HepG2 (cell line): Measurements from ENCODE around the gene GSTM4. TPM values are rescaled to one million over a fixed set of nuclear protein-coding genes. Genes with fewer than 3 reads are reported as not detected.

Experiments
- AGO2 ChIP-seq: fragments of 200-400 bp; formaldehyde crosslinking; optimal IDR thresholded peaks from 2 replicates; pipeline ENCODE3; 2017; ENCODE audit warnings: mild to moderate bottlenecking, low read depth, low read length, moderate library complexity
- CHD4 ChIP-seq: fragments of 200-600 bp; sonication (generic); IDR thresholded peaks from 2 replicates; pipeline ENCODE4 v1.7.0; 2017; ENCODE audit warnings: mild to moderate bottlenecking, low read length, borderline replicate concordance
- KDM5B ChIP-seq: sonication (generic); formaldehyde crosslinking; IDR thresholded peaks from 2 replicates; pipeline ENCODE4 v1.4.0; 2020; ENCODE audit warnings: missing genetic modification reagents, mild to moderate bottlenecking, borderline replicate concordance
- PHF20 ChIP-seq: sonication (generic); formaldehyde crosslinking; IDR thresholded peaks from 2 replicates; pipeline ENCODE4 v1.5.0; 2020; ENCODE audit warnings: mild to moderate bottlenecking, missing genetic modification reagents
- RXRA ChIP-seq: sonication (generic); formaldehyde crosslinking; IDR thresholded peaks from 2 replicates; pipeline ENCODE4 v1.5.1; 2020; ENCODE audit warnings: missing genetic modification reagents
- SAFB2 ChIP-seq: sonication (generic); formaldehyde crosslinking; IDR thresholded peaks from 2 replicates; pipeline ENCODE4 v1.5.1; 2020; ENCODE audit warnings: missing genetic modification reagents, low read depth, mild to moderate bottlenecking, borderline replicate concordance
- SOX6 ChIP-seq, 2 experiments: fragments of 450-650 bp in 1 of 2; sonication (generic) in 1 of 2; formaldehyde crosslinking in 1 of 2; IDR thresholded peaks; 2 replicates each; pipeline versions ENCODE4 v1.4.0 to v1.6.1; 2017 to 2020; ENCODE audit warnings: antibody characterized with exemption in 1 of 2, mild to moderate bottlenecking in 1 of 2, missing genetic modification reagents in 1 of 2
- SRSF1 ChIP-seq: fragments of 200-400 bp; formaldehyde crosslinking; optimal IDR thresholded peaks from 2 replicates; pipeline ENCODE3; 2017; ENCODE audit warnings: mild to moderate bottlenecking, low read depth, low read length, moderate library complexity
- ZBTB34 ChIP-seq: sonication (generic); formaldehyde crosslinking; IDR thresholded peaks from 2 replicates; pipeline ENCODE4 v1.8.0; 2022; ENCODE audit warnings: mild to moderate bottlenecking, missing genetic modification reagents
- ZBTB8A ChIP-seq: sonication (generic); formaldehyde crosslinking; IDR thresholded peaks from 2 replicates; pipeline ENCODE4 v1.4.0; 2020; ENCODE audit warnings: mild to moderate bottlenecking, low read depth, missing genetic modification reagents, borderline replicate concordance
- ZNF205 ChIP-seq: IDR thresholded peaks from 2 replicates; pipeline ENCODE4 v1.6.1; 2018; ENCODE audit warnings: missing biosample characterization, missing genetic modification reagents
- ZNF224 ChIP-seq: sonication (generic); formaldehyde crosslinking; IDR thresholded peaks from 2 replicates; pipeline ENCODE4 v1.5.0; 2020; ENCODE audit warnings: mild to moderate bottlenecking, missing genetic modification reagents
- ZNF451 ChIP-seq: sonication (generic); formaldehyde crosslinking; IDR thresholded peaks from 2 replicates; pipeline ENCODE4 v1.5.0; 2020; ENCODE audit warnings: mild to moderate bottlenecking, missing genetic modification reagents
- polyA plus RNA-seq, 8 experiments: library from polyadenylated mRNA; depleted of rRNA in 3 of 8; stranded (reverse) in 7 of 8; unstranded in 1 of 8; fragments of >200 nt; fragmentation: Illumina TruSeq in 4 of 8; extraction: Trizol in 4 of 8; gene quantifications; 2 replicates each; pipeline versions ENCODE4 v1.2.1 to v1.2.3, GENCODE V29; 2011 to 2016; ENCODE audit warnings: low read depth in 4 of 8, missing spikeins in 1 of 8, mixed read lengths in 1 of 8; ENCODE audit not compliant: insufficient read depth in 1 of 8
- total RNA-seq, 5 experiments: library from RNA; depleted of rRNA; stranded (reverse); fragments of >200 nt; fragmentation: Illumina TruSeq; extraction: Trizol; gene quantifications; 2 replicates each; pipeline ENCODE4 v1.2.3, GENCODE V29; 2016; ENCODE audit warnings: low read depth in 1 of 5
- TF ChIP-seq, protein P1 (sequence below): sonication (generic); formaldehyde crosslinking; IDR thresholded peaks from 2 replicates; pipeline ENCODE4 v1.4.0; 2020; ENCODE audit warnings: missing genetic modification reagents
- TF ChIP-seq, protein P2 (sequence below): sonication (generic); formaldehyde crosslinking; IDR thresholded peaks from 2 replicates; pipeline ENCODE4 v1.4.0; 2020; ENCODE audit warnings: missing genetic modification reagents
- TF ChIP-seq, protein P3 (sequence below): sonication (generic); formaldehyde crosslinking; IDR thresholded peaks from 2 replicates; pipeline ENCODE4 v1.5.0; 2020; ENCODE audit warnings: missing genetic modification reagents

GSTM4 gene
- total and polyA plus RNA-seq, 2 of the 13 experiments (the other 11 are each of a cell fraction or from before 2014, with no cell fraction given) = 25.3 to 40.8 TPM

DNA sequence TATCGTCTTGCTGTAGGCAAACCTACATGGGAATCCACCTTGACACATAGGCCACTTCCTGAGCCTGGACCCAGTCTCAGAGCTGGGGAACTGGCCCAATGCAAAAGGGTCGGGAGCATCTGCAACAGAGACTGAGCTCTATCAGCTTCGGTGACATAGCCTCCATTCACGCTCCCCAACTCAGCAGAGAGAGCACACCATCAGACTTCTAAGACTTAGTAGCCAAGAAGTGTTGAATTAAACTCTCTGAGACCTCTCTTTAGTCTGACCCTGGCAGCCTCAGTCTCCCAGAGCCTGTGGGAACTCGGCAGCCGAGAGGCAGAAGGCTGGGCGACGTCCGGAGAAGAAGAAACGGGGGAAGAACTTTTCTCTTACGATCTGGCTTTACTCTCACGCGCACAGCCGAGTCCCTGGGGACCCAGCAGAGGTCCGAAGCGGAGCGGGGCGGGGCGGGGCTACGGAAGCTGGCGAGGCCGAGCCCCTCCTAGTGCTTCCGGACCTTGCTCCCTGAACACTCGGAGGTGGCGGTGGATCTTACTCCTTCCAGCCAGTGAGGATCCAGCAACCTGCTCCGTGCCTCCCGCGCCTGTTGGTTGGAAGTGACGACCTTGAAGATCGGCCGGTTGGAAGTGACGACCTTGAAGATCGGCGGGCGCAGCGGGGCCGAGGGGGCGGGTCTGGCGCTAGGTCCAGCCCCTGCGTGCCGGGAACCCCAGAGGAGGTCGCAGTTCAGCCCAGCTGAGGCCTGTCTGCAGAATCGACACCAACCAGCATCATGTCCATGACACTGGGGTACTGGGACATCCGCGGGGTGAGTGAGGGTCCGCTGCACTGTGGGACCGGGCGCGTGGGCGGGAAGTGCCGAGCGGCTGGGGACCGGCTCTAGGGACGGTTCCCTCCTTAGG lies at the start of gene GSTM4 (continued):
- TF ChIP-seq, protein P1, sequence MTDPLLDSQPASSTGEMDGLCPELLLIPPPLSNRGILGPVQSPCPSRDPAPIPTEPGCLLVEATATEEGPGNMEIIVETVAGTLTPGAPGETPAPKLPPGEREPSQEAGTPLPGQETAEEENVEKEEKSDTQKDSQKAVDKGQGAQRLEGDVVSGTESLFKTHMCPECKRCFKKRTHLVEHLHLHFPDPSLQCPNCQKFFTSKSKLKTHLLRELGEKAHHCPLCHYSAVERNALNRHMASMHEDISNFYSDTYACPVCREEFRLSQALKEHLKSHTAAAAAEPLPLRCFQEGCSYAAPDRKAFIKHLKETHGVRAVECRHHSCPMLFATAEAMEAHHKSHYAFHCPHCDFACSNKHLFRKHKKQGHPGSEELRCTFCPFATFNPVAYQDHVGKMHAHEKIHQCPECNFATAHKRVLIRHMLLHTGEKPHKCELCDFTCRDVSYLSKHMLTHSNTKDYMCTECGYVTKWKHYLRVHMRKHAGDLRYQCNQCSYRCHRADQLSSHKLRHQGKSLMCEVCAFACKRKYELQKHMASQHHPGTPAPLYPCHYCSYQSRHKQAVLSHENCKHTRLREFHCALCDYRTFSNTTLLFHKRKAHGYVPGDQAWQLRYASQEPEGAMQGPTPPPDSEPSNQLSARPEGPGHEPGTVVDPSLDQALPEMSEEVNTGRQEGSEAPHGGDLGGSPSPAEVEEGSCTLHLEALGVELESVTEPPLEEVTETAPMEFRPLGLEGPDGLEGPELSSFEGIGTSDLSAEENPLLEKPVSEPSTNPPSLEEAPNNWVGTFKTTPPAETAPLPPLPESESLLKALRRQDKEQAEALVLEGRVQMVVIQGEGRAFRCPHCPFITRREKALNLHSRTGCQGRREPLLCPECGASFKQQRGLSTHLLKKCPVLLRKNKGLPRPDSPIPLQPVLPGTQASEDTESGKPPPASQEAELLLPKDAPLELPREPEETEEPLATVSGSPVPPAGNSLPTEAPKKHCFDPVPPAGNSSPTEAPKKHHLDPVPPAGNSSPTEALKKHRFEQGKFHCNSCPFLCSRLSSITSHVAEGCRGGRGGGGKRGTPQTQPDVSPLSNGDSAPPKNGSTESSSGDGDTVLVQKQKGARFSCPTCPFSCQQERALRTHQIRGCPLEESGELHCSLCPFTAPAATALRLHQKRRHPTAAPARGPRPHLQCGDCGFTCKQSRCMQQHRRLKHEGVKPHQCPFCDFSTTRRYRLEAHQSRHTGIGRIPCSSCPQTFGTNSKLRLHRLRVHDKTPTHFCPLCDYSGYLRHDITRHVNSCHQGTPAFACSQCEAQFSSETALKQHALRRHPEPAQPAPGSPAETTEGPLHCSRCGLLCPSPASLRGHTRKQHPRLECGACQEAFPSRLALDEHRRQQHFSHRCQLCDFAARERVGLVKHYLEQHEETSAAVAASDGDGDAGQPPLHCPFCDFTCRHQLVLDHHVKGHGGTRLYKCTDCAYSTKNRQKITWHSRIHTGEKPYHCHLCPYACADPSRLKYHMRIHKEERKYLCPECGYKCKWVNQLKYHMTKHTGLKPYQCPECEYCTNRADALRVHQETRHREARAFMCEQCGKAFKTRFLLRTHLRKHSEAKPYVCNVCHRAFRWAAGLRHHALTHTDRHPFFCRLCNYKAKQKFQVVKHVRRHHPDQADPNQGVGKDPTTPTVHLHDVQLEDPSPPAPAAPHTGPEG (CRISPR knock-in tag) = peak; percentile 57; the same call in 1 of the 2 replicates
- TF ChIP-seq PHF20 (CRISPR knock-in tag) (peak; percentile 79), ZBTB8A (CRISPR knock-in tag) (peak; percentile 73; the same call in 1 of the 2 replicates), SOX6 (IDR thresholded peaks at IDR 0.05) (no peak), SOX6 (CRISPR knock-in tag; IDR thresholded peaks at IDR 0.05) (peak; percentile 66), RXRA (CRISPR knock-in tag) (peak; percentile 71), ZNF205 (no peak), SRSF1 (peak; percentile 48), ZBTB34 (CRISPR knock-in tag) (no peak), CHD4 (no peak), SAFB2 (CRISPR knock-in tag) (no peak), KDM5B (CRISPR knock-in tag) (peak; percentile 76), ZNF451 (CRISPR knock-in tag) (0 out of 2 replicates have a peak, but pooled peaks have one; percentile 60), ZNF224 (CRISPR knock-in tag) (0 out of 2 replicates have a peak, but pooled peaks have one; percentile 58), AGO2 (no peak)
- TF ChIP-seq, protein P2, sequence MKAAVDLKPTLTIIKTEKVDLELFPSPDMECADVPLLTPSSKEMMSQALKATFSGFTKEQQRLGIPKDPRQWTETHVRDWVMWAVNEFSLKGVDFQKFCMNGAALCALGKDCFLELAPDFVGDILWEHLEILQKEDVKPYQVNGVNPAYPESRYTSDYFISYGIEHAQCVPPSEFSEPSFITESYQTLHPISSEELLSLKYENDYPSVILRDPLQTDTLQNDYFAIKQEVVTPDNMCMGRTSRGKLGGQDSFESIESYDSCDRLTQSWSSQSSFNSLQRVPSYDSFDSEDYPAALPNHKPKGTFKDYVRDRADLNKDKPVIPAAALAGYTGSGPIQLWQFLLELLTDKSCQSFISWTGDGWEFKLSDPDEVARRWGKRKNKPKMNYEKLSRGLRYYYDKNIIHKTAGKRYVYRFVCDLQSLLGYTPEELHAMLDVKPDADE = no peak
- TF ChIP-seq, protein P3, sequence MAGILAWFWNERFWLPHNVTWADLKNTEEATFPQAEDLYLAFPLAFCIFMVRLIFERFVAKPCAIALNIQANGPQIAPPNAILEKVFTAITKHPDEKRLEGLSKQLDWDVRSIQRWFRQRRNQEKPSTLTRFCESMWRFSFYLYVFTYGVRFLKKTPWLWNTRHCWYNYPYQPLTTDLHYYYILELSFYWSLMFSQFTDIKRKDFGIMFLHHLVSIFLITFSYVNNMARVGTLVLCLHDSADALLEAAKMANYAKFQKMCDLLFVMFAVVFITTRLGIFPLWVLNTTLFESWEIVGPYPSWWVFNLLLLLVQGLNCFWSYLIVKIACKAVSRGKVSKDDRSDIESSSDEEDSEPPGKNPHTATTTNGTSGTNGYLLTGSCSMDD (CRISPR knock-in tag) = no peak
